ENCODE measurements around the gene HSD17B11.

DNA sequence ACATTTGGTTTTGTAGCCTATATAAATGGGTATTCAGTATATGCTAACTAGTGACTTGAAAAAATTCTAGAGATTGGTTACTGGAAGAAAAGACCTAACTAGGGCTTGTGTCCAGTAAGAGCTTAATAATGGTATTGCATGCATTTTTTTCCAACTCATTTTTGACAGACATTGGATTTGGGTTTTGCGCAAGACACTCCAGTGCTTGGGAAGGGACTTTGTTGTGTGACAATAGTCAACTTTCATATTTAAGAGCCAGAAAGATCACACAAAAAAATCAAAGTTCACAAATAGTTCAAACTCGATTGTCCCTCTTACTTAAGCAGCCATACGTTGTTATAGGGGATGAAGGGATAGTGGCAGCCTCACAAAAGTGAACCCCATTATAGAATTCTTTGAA, 1.2 kb upstream of the HSD17B11 start:
- TF ChIP-seq, protein P1, sequence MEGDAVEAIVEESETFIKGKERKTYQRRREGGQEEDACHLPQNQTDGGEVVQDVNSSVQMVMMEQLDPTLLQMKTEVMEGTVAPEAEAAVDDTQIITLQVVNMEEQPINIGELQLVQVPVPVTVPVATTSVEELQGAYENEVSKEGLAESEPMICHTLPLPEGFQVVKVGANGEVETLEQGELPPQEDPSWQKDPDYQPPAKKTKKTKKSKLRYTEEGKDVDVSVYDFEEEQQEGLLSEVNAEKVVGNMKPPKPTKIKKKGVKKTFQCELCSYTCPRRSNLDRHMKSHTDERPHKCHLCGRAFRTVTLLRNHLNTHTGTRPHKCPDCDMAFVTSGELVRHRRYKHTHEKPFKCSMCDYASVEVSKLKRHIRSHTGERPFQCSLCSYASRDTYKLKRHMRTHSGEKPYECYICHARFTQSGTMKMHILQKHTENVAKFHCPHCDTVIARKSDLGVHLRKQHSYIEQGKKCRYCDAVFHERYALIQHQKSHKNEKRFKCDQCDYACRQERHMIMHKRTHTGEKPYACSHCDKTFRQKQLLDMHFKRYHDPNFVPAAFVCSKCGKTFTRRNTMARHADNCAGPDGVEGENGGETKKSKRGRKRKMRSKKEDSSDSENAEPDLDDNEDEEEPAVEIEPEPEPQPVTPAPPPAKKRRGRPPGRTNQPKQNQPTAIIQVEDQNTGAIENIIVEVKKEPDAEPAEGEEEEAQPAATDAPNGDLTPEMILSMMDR (IDR thresholded peaks at IDR 0.05; ENCODE audit: control extremely low read depth in 1 of 3, insufficient read depth in 1 of 3, low read depth in 1 of 3, low read length in 3 of 3), result no peak
- TF ChIP-seq YY1 (IDR thresholded peaks at IDR 0.05; ENCODE audit: low read depth, low read length) (no peak), JUND (IDR thresholded peaks at IDR 0.05; ENCODE audit: low read length) (no peak), EP300 (IDR thresholded peaks at IDR 0.05; ENCODE audit: borderline replicate concordance in 1 of 2, low read depth in 2 of 2, low read length in 2 of 2) (no peak), CBX8 (IDR thresholded peaks at IDR 0.05; ENCODE audit: borderline replicate concordance, low read depth, low read length) (no peak), GABPA (IDR thresholded peaks at IDR 0.05; ENCODE audit: borderline replicate concordance, insufficient read depth, low read length) (no peak), MAFK (IDR thresholded peaks at IDR 0.05; ENCODE audit: low read depth, low read length) (no peak)
- TF ChIP-seq, protein P2, sequence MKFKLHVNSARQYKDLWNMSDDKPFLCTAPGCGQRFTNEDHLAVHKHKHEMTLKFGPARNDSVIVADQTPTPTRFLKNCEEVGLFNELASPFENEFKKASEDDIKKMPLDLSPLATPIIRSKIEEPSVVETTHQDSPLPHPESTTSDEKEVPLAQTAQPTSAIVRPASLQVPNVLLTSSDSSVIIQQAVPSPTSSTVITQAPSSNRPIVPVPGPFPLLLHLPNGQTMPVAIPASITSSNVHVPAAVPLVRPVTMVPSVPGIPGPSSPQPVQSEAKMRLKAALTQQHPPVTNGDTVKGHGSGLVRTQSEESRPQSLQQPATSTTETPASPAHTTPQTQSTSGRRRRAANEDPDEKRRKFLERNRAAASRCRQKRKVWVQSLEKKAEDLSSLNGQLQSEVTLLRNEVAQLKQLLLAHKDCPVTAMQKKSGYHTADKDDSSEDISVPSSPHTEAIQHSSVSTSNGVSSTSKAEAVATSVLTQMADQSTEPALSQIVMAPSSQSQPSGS (IDR thresholded peaks at IDR 0.05; ENCODE audit: low read length), result no peak
- TF ChIP-seq, protein P3, sequence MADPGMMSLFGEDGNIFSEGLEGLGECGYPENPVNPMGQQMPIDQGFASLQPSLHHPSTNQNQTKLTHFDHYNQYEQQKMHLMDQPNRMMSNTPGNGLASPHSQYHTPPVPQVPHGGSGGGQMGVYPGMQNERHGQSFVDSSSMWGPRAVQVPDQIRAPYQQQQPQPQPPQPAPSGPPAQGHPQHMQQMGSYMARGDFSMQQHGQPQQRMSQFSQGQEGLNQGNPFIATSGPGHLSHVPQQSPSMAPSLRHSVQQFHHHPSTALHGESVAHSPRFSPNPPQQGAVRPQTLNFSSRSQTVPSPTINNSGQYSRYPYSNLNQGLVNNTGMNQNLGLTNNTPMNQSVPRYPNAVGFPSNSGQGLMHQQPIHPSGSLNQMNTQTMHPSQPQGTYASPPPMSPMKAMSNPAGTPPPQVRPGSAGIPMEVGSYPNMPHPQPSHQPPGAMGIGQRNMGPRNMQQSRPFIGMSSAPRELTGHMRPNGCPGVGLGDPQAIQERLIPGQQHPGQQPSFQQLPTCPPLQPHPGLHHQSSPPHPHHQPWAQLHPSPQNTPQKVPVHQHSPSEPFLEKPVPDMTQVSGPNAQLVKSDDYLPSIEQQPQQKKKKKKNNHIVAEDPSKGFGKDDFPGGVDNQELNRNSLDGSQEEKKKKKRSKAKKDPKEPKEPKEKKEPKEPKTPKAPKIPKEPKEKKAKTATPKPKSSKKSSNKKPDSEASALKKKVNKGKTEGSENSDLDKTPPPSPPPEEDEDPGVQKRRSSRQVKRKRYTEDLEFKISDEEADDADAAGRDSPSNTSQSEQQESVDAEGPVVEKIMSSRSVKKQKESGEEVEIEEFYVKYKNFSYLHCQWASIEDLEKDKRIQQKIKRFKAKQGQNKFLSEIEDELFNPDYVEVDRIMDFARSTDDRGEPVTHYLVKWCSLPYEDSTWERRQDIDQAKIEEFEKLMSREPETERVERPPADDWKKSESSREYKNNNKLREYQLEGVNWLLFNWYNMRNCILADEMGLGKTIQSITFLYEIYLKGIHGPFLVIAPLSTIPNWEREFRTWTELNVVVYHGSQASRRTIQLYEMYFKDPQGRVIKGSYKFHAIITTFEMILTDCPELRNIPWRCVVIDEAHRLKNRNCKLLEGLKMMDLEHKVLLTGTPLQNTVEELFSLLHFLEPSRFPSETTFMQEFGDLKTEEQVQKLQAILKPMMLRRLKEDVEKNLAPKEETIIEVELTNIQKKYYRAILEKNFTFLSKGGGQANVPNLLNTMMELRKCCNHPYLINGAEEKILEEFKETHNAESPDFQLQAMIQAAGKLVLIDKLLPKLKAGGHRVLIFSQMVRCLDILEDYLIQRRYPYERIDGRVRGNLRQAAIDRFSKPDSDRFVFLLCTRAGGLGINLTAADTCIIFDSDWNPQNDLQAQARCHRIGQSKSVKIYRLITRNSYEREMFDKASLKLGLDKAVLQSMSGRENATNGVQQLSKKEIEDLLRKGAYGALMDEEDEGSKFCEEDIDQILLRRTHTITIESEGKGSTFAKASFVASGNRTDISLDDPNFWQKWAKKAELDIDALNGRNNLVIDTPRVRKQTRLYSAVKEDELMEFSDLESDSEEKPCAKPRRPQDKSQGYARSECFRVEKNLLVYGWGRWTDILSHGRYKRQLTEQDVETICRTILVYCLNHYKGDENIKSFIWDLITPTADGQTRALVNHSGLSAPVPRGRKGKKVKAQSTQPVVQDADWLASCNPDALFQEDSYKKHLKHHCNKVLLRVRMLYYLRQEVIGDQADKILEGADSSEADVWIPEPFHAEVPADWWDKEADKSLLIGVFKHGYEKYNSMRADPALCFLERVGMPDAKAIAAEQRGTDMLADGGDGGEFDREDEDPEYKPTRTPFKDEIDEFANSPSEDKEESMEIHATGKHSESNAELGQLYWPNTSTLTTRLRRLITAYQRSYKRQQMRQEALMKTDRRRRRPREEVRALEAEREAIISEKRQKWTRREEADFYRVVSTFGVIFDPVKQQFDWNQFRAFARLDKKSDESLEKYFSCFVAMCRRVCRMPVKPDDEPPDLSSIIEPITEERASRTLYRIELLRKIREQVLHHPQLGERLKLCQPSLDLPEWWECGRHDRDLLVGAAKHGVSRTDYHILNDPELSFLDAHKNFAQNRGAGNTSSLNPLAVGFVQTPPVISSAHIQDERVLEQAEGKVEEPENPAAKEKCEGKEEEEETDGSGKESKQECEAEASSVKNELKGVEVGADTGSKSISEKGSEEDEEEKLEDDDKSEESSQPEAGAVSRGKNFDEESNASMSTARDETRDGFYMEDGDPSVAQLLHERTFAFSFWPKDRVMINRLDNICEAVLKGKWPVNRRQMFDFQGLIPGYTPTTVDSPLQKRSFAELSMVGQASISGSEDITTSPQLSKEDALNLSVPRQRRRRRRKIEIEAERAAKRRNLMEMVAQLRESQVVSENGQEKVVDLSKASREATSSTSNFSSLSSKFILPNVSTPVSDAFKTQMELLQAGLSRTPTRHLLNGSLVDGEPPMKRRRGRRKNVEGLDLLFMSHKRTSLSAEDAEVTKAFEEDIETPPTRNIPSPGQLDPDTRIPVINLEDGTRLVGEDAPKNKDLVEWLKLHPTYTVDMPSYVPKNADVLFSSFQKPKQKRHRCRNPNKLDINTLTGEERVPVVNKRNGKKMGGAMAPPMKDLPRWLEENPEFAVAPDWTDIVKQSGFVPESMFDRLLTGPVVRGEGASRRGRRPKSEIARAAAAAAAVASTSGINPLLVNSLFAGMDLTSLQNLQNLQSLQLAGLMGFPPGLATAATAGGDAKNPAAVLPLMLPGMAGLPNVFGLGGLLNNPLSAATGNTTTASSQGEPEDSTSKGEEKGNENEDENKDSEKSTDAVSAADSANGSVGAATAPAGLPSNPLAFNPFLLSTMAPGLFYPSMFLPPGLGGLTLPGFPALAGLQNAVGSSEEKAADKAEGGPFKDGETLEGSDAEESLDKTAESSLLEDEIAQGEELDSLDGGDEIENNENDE (IDR thresholded peaks at IDR 0.05; ENCODE audit: insufficient replicate concordance, low read length), result no peak

Measured in H1 (cell line).